Measurements from ENCODE around the gene SPRR4.

SPRR4 gene

GRCh38 chr1:152969036-152969435 lies 1.4 kb upstream of the SPRR4 start:
- TF ChIP-seq CTCF (IDR thresholded peaks at IDR 0.05; ENCODE audit: borderline replicate concordance, control extremely low read depth, extremely low read depth, insufficient read depth, missing control alignments) = no peak
- in situ Hi-C loops (cut with MboI; ENCODE audit: low sequenced_read_pairs, unreplicated experiment) = loop anchor here (25.0 kb wide), 1 partner anchor 218 kb away; no protein-coding TSS in a partner anchor
- DNase-seq (ENCODE audit: low spot score) = no peak

GRCh38 chr1:152972196-152972886 lies 1.9 kb downstream of the SPRR4 start:
- in situ Hi-C loops (cut with MboI; ENCODE audit: low sequenced_read_pairs, unreplicated experiment) = loop anchor here (25.0 kb wide), 1 partner anchor 215 kb away; no protein-coding TSS in a partner anchor
- no peak for DNase-seq (ENCODE audit: low spot score)
- no peak for TF ChIP-seq CTCF (IDR thresholded peaks at IDR 0.05; ENCODE audit: borderline replicate concordance, control extremely low read depth, extremely low read depth, insufficient read depth, missing control alignments)

- no peak for TF ChIP-seq CTCF (IDR thresholded peaks at IDR 0.05; ENCODE audit: borderline replicate concordance, control extremely low read depth, extremely low read depth, insufficient read depth, missing control alignments)
- DNase-seq (ENCODE audit: low spot score) = no peak
- in situ Hi-C loops (cut with MboI; ENCODE audit: low sequenced_read_pairs, unreplicated experiment) = no loop called here
Observed at GRCh38 chr1:152976688-152977087, 6.2 kb downstream of the SPRR4 start.

GRCh38 chr1:152977614-152978013 lies 7.2 kb downstream of the SPRR4 start:
- TF ChIP-seq CTCF (IDR thresholded peaks at IDR 0.05; ENCODE audit: borderline replicate concordance, control extremely low read depth, extremely low read depth, insufficient read depth, missing control alignments) = no peak
- in situ Hi-C loops (cut with MboI; ENCODE audit: low sequenced_read_pairs, unreplicated experiment) = no loop called here
- DNase-seq (ENCODE audit: low spot score) = no peak

GRCh38 chr1:152980676-152981075 lies 10.2 kb downstream of the SPRR4 start:
- in situ Hi-C loops (cut with MboI; ENCODE audit: low sequenced_read_pairs, unreplicated experiment) = no loop called here
- no peak for DNase-seq (ENCODE audit: low spot score)
- TF ChIP-seq CTCF (IDR thresholded peaks at IDR 0.05; ENCODE audit: borderline replicate concordance, control extremely low read depth, extremely low read depth, insufficient read depth, missing control alignments) = no peak

- in situ Hi-C loops (cut with MboI; ENCODE audit: low sequenced_read_pairs, unreplicated experiment) = no loop called here
- no peak for DNase-seq (ENCODE audit: low spot score)
- no peak for TF ChIP-seq CTCF (IDR thresholded peaks at IDR 0.05; ENCODE audit: borderline replicate concordance, control extremely low read depth, extremely low read depth, insufficient read depth, missing control alignments)
Observed at GRCh38 chr1:152981146-152981871, 10.9 kb downstream of the SPRR4 start.
